Measurements from ENCODE around the gene B3GNT9.
A peak's percentile ranks its signal among the peaks of the same experiment; 100 is the strongest.

GRCh38 chr16:67183627-67184452 is 33.0 kb upstream of the B3GNT9 start, which contains the start of gene MATCAP1:
- TF ChIP-seq CTCF (IDR thresholded peaks at IDR 0.05) (no peak), POLR2A (IDR thresholded peaks at IDR 0.05) (peak in 1 of 2 donors; percentile 26), POLR2AphosphoS5 (IDR thresholded peaks at IDR 0.05; ENCODE audit: insufficient read depth in 1 of 2, low read depth in 1 of 2) (peak; percentile 15 to 96)
